KG1 (cell line): ENCODE measurements around the gene GRK5.
A peak's percentile ranks its signal among the peaks of the same experiment; 100 is the strongest.
"Not testable (repeated sequence)": the region's sequence is repeated elsewhere in the genome, so short reads cannot be mapped to it uniquely, and the experiment has no call there.

Experiments used
- DNase-seq: peaks from one replicate; lab custom pipeline; 2025; lab: John Stamatoyannopoulos, UW

Gene GRK5

DNA sequence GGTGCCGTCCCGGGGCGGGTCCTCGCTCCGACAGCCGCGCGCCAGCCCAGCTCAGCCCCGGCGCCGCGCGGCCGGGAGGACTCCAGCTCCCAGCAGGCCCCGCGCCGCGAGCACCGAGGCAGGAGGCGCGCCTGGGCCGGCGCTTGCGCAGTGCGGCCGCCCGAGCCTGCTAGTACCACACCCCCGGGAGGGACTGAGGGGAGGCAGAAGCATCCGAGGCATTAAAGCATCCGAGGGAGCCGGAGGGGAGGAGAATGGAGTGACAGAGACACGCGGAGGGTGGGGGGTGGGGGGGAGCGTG lies at the start of gene GRK5:
GRK5 (plus strand) TSS at position 206 of the 301 bp plus-strand sequence. CDS start 347 bp downstream, outside the sequence.
- peak; percentile 87 for DNase-seq

DNA sequence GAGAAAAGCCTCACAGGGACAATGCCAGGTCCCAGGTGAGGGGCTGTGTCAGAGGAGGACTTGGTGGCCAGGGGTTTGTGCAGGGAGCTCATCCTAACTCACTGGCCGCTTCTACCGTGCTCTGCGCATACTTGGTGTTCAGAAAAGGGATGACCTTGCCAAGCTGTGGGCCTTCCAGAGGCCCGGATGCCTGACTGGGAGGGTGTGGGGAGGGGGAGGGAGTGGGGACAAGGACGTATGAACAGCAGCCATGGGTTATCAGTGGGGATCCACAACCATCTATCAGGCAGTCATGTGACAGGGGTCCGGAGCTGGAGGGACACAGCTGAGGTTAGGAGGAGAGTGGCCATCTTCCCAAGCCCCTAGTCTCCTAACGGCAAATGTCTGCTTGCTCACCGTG lies 48.0 kb upstream of the GRK5 start:
- DNase-seq: no peak

DNA sequence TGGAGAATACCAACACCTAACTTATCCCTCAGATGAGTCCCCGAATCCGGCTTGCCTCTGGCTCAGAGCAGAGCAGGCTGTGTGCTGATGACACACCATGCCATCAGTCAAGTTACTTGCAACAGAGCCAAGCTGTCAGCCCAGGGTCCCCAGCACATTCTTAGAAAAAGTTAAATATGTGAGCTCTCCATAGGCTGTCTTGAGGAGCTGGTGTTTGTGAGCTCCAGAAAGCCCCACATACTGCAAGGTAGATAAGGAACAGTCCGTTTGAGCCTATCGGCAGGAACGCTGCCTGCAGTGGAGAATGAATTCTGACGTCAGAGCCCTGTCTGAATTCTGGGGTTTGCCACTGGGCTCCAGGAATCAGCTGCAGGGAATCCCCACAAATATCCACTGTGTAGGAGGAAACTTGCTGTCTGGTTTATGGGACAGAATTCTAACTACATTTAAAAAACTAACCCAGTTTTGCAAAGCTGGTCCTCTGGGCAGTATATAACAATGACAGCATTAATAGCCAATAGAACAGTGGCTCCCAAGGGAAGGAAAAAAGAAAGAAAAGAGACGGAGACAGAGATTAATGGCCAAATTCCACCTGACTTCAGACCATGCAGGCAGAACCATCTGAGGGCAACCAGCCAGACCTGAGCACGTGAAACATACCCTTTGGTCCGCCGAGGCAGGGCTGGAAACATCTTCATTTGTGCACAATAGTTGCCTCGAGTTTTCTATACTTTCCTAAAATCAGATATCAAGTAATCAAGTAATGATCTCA lies 45.5 kb upstream of the GRK5 start:
- DNase-seq: no peak

DNA sequence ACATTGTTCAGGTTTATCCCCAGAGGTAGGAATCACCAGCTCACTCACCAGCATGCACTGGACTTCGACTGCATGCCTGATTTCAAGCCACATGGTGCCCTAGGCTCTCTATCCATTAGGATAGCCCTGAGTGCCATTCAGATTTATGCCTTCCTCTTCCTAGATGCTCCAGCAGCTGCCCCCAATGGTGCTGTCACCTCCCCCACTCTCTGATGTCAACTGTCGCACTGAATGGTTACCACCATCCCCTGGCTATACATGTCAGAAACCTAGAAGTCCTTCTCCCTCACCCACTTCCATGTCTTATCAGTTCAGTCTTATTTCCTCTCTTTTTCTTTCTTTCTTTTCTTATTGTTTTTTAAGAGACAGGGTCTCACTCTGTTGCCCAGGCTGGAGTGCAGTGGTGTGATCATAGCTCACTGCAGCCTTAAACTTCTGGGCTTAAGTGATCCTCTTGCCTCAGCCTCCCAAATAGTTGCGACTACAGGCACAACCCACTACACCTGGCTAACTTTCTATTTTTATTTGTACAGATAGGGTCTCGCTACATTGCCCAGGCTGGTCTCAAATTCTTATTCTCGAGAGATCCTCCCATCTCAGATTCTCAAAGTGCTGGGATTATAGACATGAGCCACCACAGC lies 44.8 kb upstream of the GRK5 start:
- no peak for DNase-seq

DNA sequence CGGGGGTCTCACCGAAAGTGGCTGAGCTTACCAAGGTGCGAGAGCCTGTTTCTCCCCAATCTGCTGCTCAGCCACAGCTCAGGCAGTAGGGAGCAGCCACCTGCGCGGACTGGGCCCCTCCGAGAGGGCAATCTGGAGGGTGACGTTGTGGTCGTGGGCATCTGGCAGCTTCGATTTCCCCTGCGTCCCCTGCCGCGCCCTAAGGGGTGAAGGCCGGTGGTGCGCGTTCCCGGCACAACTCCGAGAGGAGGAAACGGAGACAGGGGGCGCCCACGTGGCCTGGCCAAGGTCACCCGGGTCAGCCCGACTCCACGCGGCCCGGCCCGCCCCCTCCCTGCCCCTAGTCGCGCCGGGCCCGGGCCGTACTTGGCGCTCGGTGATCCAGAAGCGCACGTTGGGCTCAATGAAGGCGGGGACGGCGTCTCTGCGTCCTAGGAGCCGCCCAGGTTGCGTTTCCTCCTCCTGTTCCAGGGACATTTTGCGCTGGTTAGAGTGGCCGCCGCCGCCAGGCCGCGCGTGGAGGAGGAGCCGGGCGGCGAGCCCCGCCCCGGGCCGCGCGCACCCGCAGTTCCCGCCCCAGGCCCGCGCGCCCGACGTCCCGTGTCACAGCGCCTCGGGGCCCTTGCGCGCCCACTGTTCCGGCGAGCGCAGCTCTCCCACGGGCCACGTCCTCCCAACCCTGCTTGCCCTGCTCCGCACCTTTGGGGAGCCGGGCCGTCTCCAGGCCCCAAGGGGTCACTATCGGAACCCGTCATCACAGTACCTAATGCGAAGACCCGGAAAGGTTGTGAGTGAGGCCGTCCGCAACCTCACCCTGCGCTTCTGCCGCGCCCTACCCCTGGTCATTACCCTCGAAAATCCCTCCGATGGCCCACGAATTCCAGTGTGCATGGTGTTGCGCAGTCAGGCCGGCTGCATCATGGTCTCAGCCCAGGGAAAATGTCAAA lies 41.9 kb upstream of the GRK5 start, which contains the start of gene SFXN4:
SFXN4 (minus strand) TSS at position 544 of the 947 bp plus-strand sequence; CDS start at position 477, 67 bp downstream.
- peak; percentile 80 for DNase-seq

DNA sequence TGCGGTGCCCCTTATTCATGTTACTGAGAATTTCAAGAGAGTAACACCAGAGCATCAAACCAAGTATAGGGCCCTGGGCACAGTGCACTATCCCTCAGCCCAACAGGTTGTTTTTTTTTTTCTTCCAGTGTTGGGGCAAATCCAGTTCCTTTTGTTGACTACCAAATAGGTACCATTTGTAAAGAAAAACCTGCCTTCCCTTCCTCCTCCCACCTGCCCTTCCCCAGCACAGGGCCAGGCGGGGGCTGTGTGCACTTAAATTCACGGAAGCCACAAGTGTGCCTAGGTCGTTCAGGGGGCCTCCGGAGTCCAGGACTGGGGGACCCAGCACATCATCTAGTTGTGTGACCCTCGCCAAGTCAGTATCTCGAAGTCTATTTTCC lies 41.3 kb upstream of the GRK5 start:
- no peak for DNase-seq

DNA sequence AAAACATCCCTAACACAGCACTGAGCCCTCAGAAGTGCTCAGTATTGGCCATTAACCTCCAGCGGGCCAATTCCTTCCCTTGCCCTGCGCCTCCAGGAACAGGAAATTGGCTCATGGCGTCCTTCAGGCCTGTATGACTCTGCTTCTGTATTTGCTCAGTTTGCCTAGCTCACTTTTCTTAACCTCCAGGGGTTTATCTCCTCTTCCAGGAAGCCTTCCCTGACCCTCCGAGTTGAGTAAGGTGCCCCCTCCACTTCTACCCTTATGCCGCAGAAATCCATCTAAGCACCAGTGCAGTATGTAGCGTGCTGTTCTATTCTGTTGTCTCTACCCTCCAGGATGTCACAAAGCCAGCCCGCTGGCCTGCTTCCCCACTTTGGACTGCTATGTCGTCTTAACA lies 40.8 kb upstream of the GRK5 start:
- DNase-seq: no peak

DNA sequence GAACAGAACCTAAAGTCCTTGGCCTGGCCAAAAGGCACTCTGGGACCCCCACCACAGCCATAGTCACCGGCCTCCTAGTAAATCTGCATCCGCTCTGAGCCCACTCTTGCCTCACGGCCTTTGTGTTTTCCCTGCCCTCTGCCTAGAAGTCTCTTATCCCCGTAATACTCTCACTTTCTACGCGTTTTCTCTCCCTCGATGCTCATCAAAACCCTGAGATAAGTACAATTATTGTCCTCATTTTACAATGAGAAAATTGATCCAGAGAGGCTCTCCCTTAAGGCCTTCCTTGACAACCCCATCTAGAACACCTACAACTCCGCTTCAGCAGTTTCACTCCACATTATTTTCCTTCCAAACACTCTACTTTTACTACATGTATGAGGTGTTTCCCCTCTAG lies 40.3 kb upstream of the GRK5 start:
- no peak for DNase-seq

DNA sequence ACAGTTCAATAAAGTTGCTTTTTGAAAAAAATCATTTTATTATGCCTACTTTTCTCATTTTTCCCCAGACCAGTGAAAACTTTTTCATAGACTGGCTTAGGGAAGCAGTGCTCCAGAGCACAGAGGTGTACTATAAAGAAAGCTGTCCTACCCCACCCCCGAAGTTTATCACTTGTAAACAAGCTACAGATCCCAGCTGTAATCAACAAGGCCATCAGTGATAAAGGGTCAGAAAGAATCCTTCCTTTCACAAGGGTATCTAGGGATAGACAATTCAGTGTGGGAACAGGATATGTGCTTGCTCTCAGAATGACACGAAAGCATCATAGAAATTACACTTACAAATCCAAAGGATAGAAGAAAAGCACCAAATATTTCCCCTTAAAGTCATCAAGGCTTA lies 33.3 kb upstream of the GRK5 start:
- no peak for DNase-seq

DNA sequence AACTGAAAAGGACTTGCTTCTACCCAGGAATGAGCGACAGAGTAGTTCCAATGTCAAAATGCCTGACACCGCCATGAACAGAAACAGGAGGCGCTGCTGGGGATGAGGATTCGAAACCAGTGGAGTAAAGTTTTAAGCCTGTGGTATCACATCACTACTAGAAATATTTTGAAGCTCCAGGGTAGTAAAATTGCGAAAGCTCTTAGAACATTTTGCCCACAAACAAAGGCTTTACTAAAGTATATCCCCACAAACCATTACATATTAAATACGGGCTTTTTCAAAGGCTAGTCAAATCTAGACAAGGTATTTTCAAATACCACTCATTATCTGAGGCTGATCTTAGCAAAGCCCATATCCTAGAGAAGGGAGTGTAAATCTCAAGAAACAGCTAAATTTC lies 31.2 kb upstream of the GRK5 start:
- DNase-seq: no peak

DNA sequence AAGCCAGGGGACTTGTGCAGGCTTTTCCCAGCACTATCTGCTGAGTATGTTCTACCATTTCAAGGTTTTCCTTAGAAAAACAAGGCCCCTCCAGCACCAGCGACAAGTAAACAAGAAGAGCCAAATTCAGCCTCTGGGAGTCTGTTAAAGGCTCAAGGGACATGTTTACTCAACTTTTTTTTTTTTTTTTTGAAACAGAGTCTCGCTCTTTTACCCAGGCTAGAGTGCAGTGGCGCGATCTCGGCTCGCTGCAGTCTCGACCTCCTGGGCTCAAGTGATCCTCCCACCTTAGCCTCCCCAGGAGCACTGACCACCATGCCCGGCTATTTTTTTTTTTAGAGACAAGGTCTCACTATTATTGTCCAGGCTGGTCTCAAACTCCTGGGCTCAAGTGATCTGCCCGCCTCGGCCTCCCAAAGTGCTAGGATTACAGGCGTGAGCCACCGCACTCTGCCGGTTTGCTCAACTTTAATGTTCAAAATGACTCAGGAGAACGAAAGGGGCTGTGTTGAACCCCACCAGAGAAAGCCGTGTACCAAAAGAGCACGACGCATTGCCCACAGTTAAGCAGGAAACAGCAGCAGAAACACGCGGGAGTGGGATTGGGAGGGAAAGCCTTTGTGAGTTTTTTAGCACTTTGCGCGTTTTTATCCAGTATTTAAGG lies 29.5 kb upstream of the GRK5 start:
- DNase-seq: no peak

DNA sequence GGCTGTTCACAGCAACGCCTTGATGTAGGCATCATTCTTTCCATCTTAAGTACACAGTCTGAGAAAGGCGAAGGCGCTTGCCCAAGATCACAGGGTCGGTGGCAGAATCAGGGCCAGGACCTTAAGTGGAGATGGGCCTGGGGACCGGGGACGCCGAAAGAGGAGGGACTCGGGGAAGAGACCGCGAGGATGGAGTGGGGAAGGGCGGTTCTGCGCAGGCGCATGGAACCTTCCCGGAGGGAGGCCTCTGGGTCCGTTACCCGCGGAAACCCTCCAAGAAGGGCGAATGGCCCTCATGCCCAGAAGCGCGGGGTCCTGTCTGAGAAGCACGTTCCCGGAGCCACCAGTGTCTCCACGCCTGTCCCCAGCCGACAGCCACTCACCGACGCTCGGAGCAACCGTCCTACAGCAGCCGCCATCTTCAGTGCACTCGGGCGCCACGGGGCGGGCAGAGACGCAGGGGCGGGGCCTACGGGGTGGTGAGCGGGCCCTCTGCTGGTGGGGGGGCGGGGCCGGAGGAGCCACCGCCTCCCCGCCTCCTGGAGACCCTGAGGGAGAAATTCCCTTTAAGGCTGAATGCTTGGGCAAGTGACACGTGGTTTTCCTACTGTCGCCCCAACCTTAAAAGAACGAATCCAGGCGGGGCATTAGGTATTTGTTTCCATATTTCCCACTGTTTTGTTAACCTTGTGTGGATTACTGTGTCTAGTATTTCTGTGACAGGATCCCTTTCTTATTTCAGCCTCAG lies 28.8 kb upstream of the GRK5 start, which contains the start of gene PRDX3:
PRDX3 (minus strand) TSS at position 441 of the 748 bp plus-strand sequence; CDS start at position 419, 22 bp downstream.
- peak; percentile 83 for DNase-seq

DNA sequence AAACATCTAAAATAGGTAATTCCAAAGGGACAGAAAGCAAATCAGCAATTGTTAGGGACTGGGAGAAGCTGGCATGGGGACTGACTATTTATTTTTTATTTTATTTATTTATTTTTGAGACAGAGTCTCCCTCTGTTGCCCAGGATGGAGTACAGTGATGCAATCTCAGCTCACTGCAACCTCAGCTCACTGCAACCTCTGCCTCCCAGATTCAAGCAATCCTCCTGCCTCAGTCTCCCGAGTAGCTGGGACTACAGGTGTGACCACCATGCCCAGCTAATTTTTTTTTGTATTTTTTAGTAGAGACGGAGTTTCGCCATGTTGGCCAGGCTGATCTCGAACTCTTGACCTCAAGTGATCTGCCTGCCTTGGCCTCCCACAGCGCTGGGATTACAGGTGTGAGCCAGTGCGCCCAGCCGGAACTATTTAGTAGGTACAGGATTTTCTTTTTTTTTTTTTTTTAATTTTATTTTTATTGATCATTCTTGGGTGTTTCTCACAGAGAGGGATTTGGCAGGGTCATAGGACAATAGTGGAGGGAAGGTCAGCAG lies 26.4 kb upstream of the GRK5 start:
- DNase-seq: not testable (repeated sequence)

DNA sequence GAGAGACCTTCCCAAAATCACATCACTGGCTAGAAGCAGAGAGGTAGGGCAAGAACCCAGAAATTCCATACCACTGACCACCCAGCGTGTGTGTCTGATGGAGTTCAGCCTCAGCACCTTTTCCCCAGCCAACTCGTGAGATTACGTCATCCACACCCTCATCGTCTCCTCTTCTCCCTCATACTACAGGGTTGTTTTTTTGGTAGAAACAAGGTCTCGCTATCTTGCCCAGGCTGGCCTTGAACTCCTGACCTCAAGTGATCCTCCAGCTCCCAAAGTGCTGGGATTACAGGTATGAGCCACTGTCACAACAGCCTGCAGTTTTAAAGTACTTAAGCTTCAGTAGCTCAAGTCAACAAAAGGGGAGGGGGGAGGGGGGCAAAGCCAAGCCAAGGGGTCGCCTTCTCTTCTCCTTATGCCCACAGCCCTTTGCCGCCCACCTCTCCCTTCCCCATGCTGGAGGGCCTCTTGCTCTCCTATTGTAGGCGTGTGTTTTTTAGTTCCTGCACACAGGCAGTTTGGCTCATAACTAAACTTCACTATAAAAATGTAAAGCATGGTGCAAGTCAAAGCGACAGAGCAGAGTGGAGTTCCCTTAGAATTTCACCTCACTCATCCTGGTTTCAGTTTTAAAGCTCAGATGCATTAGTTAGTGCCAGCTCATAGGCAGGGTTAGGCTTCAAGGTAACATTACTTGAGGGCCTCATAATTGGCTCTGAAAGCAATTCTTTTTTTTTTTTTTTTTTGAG lies 23.5 kb upstream of the GRK5 start:
- no peak for DNase-seq

DNA sequence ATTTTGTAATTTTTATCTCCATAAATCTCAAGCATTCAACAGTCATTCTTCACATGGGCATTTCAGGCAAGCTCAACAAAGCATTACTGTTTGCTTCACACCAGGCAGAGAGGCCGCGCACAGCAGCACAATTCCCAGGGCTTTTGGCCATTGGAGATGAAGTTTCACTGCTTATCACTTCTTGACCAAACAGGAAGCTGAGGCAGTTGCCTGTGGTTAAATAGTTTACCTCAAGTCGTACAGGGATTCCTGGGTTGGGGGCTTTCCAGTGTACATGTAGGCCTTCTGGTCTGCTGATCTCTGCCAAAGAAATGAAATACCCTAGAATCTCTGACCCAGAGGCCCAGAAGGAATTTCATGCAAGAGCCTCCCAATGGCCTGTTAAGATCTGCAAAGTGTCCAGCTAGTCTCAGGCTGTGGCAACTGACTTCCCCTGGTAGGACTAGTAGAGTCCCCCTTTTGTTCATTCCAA lies 17.5 kb upstream of the GRK5 start:
- DNase-seq: no peak

DNA sequence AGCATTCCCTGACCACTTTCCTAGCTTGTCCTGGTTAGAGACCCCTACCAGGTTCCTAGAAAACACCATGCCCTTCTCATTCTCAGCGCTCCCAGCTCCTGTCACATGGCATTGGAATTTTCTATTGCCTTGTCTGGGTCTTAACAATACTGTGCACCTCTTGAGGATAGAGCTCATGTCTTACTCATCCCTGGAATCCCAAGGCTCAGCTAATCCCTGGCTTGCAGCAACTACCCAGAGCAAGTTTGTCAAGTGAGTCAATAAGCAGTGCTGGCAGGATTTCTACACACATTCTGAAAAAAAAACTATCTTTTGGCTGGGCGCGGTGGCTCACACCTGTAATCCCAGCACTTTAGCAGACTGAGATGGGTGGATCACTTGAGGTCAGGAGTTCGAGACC lies 17.0 kb upstream of the GRK5 start:
- no peak for DNase-seq

DNA sequence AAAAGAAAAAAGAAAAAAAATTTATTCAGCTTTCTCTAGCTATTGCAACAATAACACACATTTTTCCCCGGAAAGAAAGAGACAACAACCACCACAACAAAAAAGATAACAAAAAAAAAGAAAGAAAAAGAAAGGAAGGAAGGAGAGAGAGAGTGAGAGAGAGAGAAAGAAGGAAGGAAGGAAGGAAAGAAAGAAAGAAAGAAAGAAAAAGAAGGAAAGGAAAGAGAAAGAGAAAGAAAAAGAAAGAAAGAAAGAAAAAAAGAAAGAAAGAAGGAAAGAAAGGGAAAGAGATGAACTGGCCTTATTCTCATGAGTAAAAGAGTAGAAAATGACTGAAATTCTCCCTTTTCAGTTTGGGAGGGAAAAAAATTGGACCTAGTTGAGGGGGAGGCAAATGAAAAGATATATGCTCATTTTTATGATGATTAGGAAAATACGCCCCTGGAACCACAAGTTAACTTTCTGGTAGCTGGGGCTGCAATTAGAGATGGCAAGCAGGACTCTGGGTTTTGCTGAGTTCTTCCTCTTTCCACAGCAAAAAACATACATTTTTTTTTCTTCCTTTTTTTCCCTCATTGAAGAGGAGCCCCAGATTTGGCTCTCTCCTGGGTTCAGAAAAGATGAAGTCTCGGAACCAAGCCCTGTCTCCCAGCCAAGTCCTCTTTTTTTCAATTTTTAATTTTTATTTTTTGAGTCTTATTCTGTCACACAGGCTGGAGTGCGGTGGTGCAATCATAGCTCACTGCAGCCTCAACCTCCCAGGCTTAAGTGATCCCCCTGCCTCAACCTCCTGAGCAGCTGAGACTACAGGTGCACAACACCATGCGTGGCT lies 16.2 kb upstream of the GRK5 start:
- DNase-seq: no peak

DNA sequence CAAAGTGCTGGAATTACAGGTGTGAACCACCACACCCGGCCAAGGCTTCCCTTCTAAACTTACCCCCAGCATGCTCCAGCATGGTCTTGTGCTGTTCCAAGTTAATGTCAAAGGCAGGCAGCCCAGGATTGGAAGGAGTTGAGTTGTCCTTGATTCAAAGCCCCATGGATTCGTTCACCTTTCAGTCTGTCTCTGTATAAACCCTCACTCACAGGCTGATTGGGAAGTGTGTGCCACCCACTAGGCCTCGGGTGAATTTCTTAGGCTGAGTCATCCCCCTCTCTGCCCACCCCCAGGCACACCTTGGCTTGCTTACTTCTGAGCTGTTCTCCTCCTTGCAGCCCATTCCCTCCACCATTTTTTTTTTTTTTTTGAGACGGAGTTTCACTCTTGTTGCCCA lies 15.5 kb upstream of the GRK5 start:
- DNase-seq: no peak

DNA sequence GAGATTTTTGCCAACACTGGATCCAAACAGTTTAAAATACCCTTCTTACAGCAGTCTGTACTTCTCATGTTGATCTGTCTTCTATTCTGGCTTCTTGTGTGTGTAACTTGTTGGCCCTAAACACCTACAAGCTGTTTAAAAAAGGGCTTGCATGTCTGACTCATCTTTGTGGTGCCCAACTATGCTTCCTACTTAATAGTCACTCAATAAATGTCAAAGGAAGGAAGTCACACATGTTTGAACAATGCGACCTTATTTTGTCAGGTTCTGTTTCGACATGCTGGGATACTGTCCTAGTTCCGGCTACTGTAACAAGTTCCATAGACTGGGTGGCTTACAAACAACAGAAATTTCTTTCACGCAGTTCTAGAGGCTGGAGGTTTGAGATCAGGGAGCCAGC lies 9.4 kb upstream of the GRK5 start:
- DNase-seq: no peak
